Measurements from ENCODE around the gene LSAMP.

DNA sequence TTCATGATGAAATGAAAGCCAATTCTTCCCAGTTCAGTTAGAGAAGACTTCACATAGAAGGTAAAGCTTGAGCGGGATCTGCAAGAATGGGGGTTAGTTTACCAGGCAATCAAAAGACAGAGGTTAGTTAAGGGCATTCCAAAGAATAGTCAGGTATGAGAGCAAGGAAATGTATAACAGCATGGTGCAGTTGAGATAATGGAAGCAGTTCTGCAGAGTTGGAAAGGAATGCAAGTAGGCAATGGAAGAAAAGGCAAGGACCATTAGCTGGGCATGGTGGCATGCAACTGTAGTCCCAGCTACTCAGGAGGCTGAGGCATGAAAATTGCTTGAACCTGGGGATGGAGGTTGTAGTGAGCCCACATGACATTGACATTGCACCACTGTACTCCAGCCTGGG lies 55.0 kb downstream of the LSAMP start:
- TF ChIP-seq, protein P1, sequence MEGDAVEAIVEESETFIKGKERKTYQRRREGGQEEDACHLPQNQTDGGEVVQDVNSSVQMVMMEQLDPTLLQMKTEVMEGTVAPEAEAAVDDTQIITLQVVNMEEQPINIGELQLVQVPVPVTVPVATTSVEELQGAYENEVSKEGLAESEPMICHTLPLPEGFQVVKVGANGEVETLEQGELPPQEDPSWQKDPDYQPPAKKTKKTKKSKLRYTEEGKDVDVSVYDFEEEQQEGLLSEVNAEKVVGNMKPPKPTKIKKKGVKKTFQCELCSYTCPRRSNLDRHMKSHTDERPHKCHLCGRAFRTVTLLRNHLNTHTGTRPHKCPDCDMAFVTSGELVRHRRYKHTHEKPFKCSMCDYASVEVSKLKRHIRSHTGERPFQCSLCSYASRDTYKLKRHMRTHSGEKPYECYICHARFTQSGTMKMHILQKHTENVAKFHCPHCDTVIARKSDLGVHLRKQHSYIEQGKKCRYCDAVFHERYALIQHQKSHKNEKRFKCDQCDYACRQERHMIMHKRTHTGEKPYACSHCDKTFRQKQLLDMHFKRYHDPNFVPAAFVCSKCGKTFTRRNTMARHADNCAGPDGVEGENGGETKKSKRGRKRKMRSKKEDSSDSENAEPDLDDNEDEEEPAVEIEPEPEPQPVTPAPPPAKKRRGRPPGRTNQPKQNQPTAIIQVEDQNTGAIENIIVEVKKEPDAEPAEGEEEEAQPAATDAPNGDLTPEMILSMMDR (IDR thresholded peaks at IDR 0.05): no peak
- TF ChIP-seq POLR2A (IDR thresholded peaks at IDR 0.05): no peak
